Adrenal gland (tissue), 5 donors: ENCODE data around the gene RPS2.

Source experiments
- POLR2A ChIP-seq, 2 donors: fragments of 450-650 bp; IDR thresholded peaks; one replicate each; pipeline ENCODE4 v1.6.1; 2017; ENCODE audit warnings: antibody characterized with exemption in 2 of 2, mild to moderate bottlenecking in 2 of 2, moderate library complexity in 1 of 2
- TF ChIP-seq, protein P1 (sequence below), 6 experiments: fragments of 450-650 bp in 4 of 6; fragments of 200-600 bp in 2 of 6; sonication (generic) in 1 of 6; IDR thresholded peaks; 1 replicate in 5 of 6; 2 replicates in 1 of 6; pipeline versions ENCODE4 v1.5.1 to v1.8.0; 2016 to 2021; ENCODE audit warnings: antibody characterized with exemption in 6 of 6, mild to moderate bottlenecking in 2 of 6, moderate library complexity in 1 of 6
- donor health status: DM: no; HTN: no; CAD: no.

DNA sequence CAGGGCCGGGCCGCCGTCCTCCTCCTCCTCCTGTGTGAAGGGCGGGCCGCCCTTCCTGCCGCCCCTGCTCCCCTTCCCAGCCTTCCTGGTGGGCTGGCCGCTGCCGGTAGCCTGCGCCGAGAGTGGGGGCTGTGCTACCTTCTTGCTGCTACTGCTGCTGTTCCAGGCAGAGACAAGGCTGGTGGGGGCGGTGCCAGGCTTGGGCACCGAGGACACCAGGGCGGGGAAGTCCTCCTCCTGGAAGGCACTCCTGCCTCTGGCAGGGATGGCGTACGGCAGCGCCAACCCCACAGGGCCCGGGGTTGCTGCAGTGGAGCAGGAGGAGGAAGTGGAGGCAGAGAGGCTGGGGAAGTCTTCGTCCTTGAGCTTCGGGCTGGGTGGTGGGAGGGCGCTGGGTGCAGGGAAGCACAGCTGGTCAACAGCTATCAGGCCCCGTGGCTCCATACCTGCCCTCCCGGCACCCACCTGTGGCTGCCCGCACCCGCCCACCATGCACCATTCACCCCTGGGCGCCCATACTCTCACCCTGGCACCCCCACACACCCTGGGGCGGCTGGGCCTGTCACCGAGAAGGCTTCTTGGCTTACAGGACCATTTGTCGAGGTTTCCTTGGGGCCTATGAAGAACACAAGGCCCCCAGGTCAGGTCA is 35.4 kb upstream of the RPS2 start:
- TF ChIP-seq, protein P1, sequence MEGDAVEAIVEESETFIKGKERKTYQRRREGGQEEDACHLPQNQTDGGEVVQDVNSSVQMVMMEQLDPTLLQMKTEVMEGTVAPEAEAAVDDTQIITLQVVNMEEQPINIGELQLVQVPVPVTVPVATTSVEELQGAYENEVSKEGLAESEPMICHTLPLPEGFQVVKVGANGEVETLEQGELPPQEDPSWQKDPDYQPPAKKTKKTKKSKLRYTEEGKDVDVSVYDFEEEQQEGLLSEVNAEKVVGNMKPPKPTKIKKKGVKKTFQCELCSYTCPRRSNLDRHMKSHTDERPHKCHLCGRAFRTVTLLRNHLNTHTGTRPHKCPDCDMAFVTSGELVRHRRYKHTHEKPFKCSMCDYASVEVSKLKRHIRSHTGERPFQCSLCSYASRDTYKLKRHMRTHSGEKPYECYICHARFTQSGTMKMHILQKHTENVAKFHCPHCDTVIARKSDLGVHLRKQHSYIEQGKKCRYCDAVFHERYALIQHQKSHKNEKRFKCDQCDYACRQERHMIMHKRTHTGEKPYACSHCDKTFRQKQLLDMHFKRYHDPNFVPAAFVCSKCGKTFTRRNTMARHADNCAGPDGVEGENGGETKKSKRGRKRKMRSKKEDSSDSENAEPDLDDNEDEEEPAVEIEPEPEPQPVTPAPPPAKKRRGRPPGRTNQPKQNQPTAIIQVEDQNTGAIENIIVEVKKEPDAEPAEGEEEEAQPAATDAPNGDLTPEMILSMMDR (IDR thresholded peaks at IDR 0.05) = no peak
- TF ChIP-seq POLR2A (IDR thresholded peaks at IDR 0.05) = no peak
